Adrenal gland (tissue), 5 donors: ENCODE data around the gene HMG20B.
A peak's percentile ranks its signal among the peaks of the same experiment; 100 is the strongest.

Source experiments
- POLR2A ChIP-seq, 2 donors: fragments of 450-650 bp; IDR thresholded peaks; one replicate each; pipeline ENCODE4 v1.6.1; 2017; ENCODE audit warnings: antibody characterized with exemption in 2 of 2, mild to moderate bottlenecking in 2 of 2, moderate library complexity in 1 of 2
- TF ChIP-seq, protein P1 (sequence below), 6 experiments: fragments of 450-650 bp in 4 of 6; fragments of 200-600 bp in 2 of 6; sonication (generic) in 1 of 6; IDR thresholded peaks; 1 replicate in 5 of 6; 2 replicates in 1 of 6; pipeline versions ENCODE4 v1.5.1 to v1.8.0; 2016 to 2021; ENCODE audit warnings: antibody characterized with exemption in 6 of 6, mild to moderate bottlenecking in 2 of 6, moderate library complexity in 1 of 6
- donor health status: DM: no; HTN: no; CAD: no.

DNA sequence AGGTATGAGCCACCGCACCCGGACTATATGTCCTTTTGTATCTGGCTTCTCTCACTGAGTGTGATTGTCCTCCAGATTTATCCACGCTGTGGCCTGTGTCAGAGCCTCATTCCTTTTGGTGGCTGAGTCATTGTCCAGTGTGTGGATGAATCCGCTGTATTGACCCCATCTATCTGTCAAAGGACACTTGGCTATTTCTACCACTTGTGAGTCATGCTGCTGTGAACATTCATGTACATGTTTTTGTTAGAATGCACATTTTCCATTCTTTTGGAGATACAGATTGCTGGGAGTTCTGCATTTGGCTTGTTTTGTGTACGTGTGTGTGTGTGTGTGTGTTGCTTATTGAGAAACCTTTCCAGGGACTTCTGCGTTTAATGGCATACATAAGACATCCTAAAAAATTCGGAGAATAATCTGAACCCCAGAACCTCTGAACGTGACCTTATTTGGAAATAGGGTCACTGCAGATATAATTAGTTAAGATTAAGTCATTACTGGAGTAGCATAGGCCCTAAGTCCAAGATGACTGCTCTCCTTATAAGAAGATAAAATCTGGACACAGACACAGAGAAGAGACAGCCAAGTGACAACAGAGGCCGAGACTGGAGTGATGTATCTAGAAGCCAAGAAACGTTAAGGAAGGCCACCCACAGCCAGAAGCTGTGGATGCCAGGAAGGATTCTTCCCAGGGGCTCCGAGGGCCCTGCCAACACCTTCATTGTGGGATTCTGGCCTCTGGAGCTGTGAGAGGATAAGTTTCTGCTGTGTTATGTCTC lies 7.6 kb downstream of the HMG20B start:
- TF ChIP-seq, protein P1, sequence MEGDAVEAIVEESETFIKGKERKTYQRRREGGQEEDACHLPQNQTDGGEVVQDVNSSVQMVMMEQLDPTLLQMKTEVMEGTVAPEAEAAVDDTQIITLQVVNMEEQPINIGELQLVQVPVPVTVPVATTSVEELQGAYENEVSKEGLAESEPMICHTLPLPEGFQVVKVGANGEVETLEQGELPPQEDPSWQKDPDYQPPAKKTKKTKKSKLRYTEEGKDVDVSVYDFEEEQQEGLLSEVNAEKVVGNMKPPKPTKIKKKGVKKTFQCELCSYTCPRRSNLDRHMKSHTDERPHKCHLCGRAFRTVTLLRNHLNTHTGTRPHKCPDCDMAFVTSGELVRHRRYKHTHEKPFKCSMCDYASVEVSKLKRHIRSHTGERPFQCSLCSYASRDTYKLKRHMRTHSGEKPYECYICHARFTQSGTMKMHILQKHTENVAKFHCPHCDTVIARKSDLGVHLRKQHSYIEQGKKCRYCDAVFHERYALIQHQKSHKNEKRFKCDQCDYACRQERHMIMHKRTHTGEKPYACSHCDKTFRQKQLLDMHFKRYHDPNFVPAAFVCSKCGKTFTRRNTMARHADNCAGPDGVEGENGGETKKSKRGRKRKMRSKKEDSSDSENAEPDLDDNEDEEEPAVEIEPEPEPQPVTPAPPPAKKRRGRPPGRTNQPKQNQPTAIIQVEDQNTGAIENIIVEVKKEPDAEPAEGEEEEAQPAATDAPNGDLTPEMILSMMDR (IDR thresholded peaks at IDR 0.05) = no peak
- TF ChIP-seq POLR2A (IDR thresholded peaks at IDR 0.05) = peak in 1 of 2 donors; percentile 68
